HUES48 (cell line): ENCODE results near the gene PRKAG2.

Experiments
- H3K27ac ChIP-seq: one replicate; pipeline ENCODE4 v1.7.0; 2013; ENCODE audit warnings: low read depth, low read length, inconsistent platforms
- H3K27me3 ChIP-seq: 2 replicates; pipeline ENCODE4 v1.6.1; 2013; ENCODE audit warnings: mild to moderate bottlenecking, low read length; ENCODE audit not compliant: control insufficient read depth, insufficient read depth
- H3K36me3 ChIP-seq: 2 replicates; pipeline ENCODE4 v1.6.1; 2013; ENCODE audit warnings: low read length; ENCODE audit not compliant: control insufficient read depth, insufficient read depth
- H3K4me1 ChIP-seq: 2 replicates; pipeline ENCODE4 v1.6.1; 2013; ENCODE audit warnings: mild to moderate bottlenecking, low read length; ENCODE audit not compliant: control insufficient read depth, insufficient read depth
- H3K4me3 ChIP-seq: 2 replicates; pipeline ENCODE4 v1.5.1; 2013; ENCODE audit warnings: mild to moderate bottlenecking, low read depth, low read length
- H3K9ac ChIP-seq: 2 replicates; pipeline ENCODE4 v1.6.1; 2013; ENCODE audit warnings: mild to moderate bottlenecking, low read depth, low read length, moderate library complexity
- H3K9me3 ChIP-seq: 2 replicates; pipeline ENCODE4 v1.6.1; 2013; ENCODE audit warnings: low read length; ENCODE audit not compliant: control insufficient read depth, insufficient read depth

The PRKAG2 gene

GRCh38 chr7:151692721-151693120 is 184.2 kb downstream of the PRKAG2 start:
- no peak overlapping the region for H3K9ac ChIP-seq
- H3K9me3 ChIP-seq: no peaks in the 10 kb centered on the region
- H3K4me1 ChIP-seq: peaks cover 26% of the 10 kb centered on the region
- H3K36me3 ChIP-seq: no peaks in the 10 kb centered on the region
- no peaks in the 10 kb centered on the region for H3K27me3 ChIP-seq
- no peak overlapping the region for H3K4me3 ChIP-seq
- no peak overlapping the region for H3K27ac ChIP-seq

GRCh38 chr7:151691449-151691848 is 185.5 kb downstream of the PRKAG2 start:
- Histone ChIP-seq H3K9ac (no peak overlapping the region), H3K27me3 (no peaks in the 10 kb centered on the region), H3K9me3 (no peaks in the 10 kb centered on the region), H3K27ac (no peak overlapping the region), H3K36me3 (no peaks in the 10 kb centered on the region), H3K4me1 (peaks cover 33% of the 10 kb centered on the region), H3K4me3 (no peak overlapping the region)

- H3K36me3 ChIP-seq: no peaks in the 10 kb centered on the region
- H3K9ac ChIP-seq: no peak overlapping the region
- peaks cover 24% of the 10 kb centered on the region for H3K4me1 ChIP-seq
- H3K27me3 ChIP-seq: no peaks in the 10 kb centered on the region
- H3K27ac ChIP-seq: no peak overlapping the region
- H3K4me3 ChIP-seq: no peak overlapping the region
- no peaks in the 10 kb centered on the region for H3K9me3 ChIP-seq
Measured at GRCh38 chr7:151690606-151691005, 186.3 kb downstream of the PRKAG2 start.

- Histone ChIP-seq H3K27ac (no peak overlapping the region), H3K4me3 (no peak overlapping the region), H3K9ac (no peak overlapping the region), H3K27me3 (no peaks in the 10 kb centered on the region), H3K4me1 (peaks cover 20% of the 10 kb centered on the region), H3K9me3 (no peaks in the 10 kb centered on the region), H3K36me3 (no peaks in the 10 kb centered on the region)
Measured at GRCh38 chr7:151689196-151689971, 187.5 kb downstream of the PRKAG2 start.

GRCh38 chr7:151688236-151688780 is 188.6 kb downstream of the PRKAG2 start:
- Histone ChIP-seq H3K27me3 (no peaks in the 10 kb centered on the region), H3K27ac (peak overlapping the region; percentile 65), H3K9ac (peak overlapping the region; percentile 30; the same call in 1 of the 2 replicates), H3K4me3 (no peak overlapping the region), H3K4me1 (peaks cover 20% of the 10 kb centered on the region), H3K9me3 (no peaks in the 10 kb centered on the region), H3K36me3 (no peaks in the 10 kb centered on the region)

GRCh38 chr7:151687523-151688235 is 189.2 kb downstream of the PRKAG2 start:
- no peaks in the 10 kb centered on the region for H3K9me3 ChIP-seq
- H3K4me3 ChIP-seq: no peak overlapping the region
- peak overlapping the region; percentile 37; the same call in 1 of the 2 replicates for H3K9ac ChIP-seq
- peaks cover 20% of the 10 kb centered on the region for H3K4me1 ChIP-seq
- H3K27ac ChIP-seq: peak overlapping the region; percentile 65
- no peaks in the 10 kb centered on the region for H3K36me3 ChIP-seq
- H3K27me3 ChIP-seq: no peaks in the 10 kb centered on the region

GRCh38 chr7:151686826-151687225 is 190.1 kb downstream of the PRKAG2 start:
- peak overlapping the region; percentile 65 for H3K27ac ChIP-seq
- H3K27me3 ChIP-seq: no peaks in the 10 kb centered on the region
- no peaks in the 10 kb centered on the region for H3K36me3 ChIP-seq
- H3K4me1 ChIP-seq: peaks cover 20% of the 10 kb centered on the region
- no peak overlapping the region for H3K4me3 ChIP-seq
- no peaks in the 10 kb centered on the region for H3K9me3 ChIP-seq
- no peak overlapping the region for H3K9ac ChIP-seq

- Histone ChIP-seq H3K27ac (no peak overlapping the region), H3K4me3 (no peak overlapping the region), H3K27me3 (no peaks in the 10 kb centered on the region), H3K9me3 (no peaks in the 10 kb centered on the region), H3K9ac (no peak overlapping the region), H3K4me1 (peaks cover 20% of the 10 kb centered on the region), H3K36me3 (no peaks in the 10 kb centered on the region)
Measured at GRCh38 chr7:151686016-151686766, 190.7 kb downstream of the PRKAG2 start.

GRCh38 chr7:151684408-151685175 is 192.3 kb downstream of the PRKAG2 start:
- Histone ChIP-seq H3K27me3 (no peaks in the 10 kb centered on the region), H3K36me3 (no peaks in the 10 kb centered on the region), H3K27ac (no peak overlapping the region), H3K9ac (no peak overlapping the region), H3K9me3 (no peaks in the 10 kb centered on the region), H3K4me1 (peaks cover 23% of the 10 kb centered on the region), H3K4me3 (no peak overlapping the region)

- H3K27me3 ChIP-seq: no peaks in the 10 kb centered on the region
- H3K9ac ChIP-seq: no peak overlapping the region
- H3K36me3 ChIP-seq: no peaks in the 10 kb centered on the region
- H3K27ac ChIP-seq: no peak overlapping the region
- peaks cover 23% of the 10 kb centered on the region for H3K4me1 ChIP-seq
- no peak overlapping the region for H3K4me3 ChIP-seq
- no peaks in the 10 kb centered on the region for H3K9me3 ChIP-seq
Measured at GRCh38 chr7:151683615-151684407, 193.1 kb downstream of the PRKAG2 start.
